C4-2B (cell line): ENCODE data around the gene CARHSP1.
"Not testable (repeated sequence)": the region's sequence is repeated elsewhere in the genome, so short reads cannot be mapped to it uniquely, and the experiment has no call there.

Experiments used
- H3K27ac ChIP-seq: fragments of 450-650 bp; 2 replicates; pipeline ENCODE4 v1.5.1; 2017
- ZFX ChIP-seq: fragments of 450-650 bp; IDR thresholded peaks from 2 replicates; pipeline ENCODE4 v1.6.1; 2017
- TF ChIP-seq, protein P1 (sequence below): fragments of 450-650 bp; conservative IDR thresholded peaks from 2 replicates; pipeline ENCODE4 v1.5.1; 2017; ENCODE audit warnings: mild to moderate bottlenecking

CARHSP1 gene

DNA sequence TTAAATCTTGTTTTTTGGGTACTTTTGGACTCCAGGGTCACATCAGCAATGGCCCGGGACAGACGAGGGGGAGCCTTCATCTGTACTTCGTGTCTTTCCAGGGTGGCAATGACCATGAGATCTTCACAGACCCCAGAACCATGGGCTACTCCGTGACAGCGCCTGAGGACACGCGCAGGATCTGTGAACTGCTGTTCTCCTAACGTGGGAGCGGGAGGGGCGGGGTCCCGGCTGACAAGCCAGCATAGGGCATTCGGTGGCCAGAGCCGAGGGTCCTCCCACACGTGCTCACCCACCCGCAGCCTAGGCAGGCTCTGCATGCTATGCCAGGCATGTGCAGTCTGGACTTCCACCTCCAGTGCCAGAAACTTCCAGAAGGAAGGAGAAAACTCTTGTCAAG is 21.2 kb downstream of the CARHSP1 start:
- no peak for TF ChIP-seq ZFX
- TF ChIP-seq, protein P1, sequence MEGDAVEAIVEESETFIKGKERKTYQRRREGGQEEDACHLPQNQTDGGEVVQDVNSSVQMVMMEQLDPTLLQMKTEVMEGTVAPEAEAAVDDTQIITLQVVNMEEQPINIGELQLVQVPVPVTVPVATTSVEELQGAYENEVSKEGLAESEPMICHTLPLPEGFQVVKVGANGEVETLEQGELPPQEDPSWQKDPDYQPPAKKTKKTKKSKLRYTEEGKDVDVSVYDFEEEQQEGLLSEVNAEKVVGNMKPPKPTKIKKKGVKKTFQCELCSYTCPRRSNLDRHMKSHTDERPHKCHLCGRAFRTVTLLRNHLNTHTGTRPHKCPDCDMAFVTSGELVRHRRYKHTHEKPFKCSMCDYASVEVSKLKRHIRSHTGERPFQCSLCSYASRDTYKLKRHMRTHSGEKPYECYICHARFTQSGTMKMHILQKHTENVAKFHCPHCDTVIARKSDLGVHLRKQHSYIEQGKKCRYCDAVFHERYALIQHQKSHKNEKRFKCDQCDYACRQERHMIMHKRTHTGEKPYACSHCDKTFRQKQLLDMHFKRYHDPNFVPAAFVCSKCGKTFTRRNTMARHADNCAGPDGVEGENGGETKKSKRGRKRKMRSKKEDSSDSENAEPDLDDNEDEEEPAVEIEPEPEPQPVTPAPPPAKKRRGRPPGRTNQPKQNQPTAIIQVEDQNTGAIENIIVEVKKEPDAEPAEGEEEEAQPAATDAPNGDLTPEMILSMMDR, result no peak
- H3K27ac ChIP-seq, result no peak overlapping the region

DNA sequence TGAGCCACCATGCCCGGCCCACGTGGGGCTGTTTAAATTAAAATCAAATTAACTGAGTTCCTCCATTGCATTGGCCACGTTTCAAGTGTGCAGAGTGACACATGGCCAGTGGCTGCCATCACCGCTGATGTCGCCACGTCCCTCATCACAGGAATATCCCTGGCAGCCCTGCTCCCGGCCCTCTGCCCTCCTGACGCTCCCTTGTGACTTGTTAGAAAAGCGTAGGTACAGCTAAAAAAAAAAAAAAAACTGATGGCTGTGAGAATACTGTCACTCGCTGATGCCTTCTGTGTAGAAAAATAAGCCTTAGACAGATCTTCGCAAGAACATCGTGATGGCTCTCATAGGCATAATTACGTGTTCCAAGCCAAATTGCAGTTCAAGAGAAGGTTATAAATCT is 21.7 kb downstream of the CARHSP1 start:
- TF ChIP-seq, protein P1, result no peak
- TF ChIP-seq ZFX, result no peak

DNA sequence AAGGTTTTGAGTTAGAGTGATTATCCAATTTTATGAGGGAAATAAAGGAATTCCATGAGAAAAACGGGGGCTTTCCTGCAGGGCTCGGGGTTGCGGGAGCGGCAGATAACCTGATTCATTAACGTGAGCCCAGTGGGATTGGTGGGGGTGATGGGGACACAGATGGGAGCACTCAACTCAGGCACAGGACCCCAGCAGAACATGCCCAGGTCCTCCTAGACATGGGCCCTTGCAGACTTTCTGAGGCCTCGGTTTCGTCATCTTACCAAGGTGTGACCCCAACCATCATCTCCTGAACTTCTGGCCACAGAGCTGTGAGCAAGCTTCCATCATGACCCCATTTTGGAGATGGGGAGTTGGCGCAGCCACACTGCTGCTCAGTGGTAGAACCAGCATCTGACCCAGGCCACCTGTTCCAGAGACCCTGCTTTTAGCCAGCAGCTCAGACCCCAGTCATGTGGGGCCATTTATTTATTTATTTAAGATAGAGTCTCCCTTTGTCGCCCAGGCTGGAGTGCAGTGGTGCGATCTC is 22.3 kb downstream of the CARHSP1 start:
- TF ChIP-seq, protein P1, result no peak
- no peak for TF ChIP-seq ZFX
- no peak overlapping the region for H3K27ac ChIP-seq

More for the DNA sequence above, 21.7 kb downstream of the CARHSP1 start:
- no peak overlapping the region for H3K27ac ChIP-seq

DNA sequence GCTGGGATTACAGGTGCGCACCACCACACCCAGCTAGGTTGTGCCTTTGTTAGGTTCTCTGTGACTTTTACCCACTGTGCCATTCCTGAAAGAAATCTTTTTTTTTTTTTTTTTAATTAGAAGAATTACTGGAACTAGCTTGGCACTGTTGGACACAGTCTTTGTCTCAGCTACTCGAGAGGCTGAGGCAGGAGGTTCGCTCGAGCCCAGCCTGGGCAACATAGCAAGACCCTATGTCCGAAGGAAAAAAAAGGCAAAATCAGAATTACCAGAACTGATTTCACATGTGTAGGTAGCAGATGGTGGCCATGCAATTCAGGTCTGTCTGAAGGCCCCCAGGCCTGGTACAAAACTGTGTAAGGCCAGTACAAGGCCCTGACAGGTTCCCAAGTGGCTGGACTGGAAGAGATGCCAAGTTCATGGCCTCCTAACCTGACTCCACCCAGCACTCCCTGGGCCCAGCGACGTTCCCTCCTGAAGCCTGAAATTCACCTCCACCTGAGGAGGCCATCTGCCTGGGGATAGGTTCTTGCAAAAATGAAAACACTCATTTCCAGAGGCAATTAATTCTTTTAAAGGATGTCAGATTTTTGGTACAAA is 23.0 kb downstream of the CARHSP1 start:
- no peak overlapping the region for H3K27ac ChIP-seq
- TF ChIP-seq, protein P1, result no peak
- TF ChIP-seq ZFX, result no peak

DNA sequence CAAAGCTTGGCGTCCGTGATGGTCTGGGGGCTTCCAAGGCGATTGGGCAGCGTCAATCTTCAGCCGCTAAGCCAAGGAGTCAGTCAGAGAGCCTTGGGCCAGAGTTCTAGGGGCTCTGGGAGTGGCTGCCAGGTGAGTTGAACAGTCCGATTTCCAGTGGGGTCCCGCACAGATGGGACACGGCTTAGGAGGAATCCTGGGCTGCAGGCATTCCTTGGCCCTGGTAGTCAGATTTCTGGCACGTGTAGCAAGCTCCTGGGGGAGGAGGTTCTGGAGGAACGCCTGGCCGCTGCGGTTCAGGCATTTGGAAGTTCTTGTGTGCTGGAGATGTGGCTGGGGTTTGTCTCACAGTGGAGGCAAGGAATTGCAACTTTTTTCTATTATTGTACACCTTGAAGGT is 25.5 kb downstream of the CARHSP1 start:
- not testable (repeated sequence) for H3K27ac ChIP-seq

DNA sequence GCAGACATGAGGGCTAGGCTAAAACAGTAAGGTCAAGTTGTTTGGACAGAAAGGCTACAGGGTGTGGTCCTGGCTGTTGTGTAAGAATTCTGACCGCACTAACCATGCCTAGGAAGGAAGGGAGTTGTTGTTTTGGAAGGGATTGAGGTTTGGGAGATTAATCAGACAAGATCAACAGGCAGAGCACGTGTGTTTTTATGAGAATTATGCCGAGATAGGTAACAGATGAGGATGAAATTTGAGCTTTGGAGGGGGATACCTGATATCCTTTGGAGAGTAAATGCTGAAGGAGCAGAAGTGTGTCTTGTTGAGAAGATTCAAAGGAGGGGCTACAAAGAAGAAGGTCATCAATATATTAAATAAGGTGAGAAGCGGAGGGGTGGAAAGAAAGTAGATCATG is 26.8 kb downstream of the CARHSP1 start:
- H3K27ac ChIP-seq, result not testable (repeated sequence)

DNA sequence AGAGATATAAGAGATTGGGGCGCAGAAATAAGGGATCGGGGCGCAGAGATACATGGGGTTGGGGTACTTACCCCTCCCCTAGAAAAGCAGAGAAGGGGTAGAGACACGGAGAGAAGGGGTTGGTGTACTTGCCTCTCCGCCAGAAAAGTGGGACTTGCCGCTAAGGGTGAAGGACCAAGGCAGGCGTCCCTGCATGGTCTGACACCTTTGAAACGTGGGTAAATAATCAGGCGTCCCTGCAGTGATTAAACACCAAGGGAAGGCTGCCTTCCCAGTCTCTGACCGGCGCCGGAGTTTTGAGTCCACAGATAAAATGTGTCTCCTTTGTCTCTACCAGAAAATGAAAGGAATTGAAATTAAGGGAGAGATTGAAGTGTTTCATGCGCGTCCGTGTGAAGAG is 31.2 kb downstream of the CARHSP1 start:
- not testable (repeated sequence) for H3K27ac ChIP-seq

DNA sequence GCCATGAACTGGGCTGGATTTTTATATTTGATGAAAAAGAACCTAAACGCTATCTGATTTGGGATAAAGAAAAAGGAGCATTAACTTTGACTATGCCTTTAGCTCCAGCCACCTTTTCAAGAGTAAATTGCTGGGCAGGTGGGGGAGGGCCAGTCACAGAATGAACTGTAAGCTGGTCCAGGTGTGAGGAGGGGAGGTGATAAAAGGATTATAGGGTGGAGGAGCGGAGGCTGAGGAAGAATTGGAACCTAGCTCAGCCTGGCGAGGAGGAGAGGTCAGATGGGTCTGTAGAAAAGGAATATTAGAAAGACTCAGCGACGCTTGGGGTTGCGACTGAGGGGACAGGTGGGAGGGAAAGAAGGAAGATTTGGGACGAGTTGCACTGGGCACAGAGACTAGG is 32.0 kb downstream of the CARHSP1 start:
- not testable (repeated sequence) for H3K27ac ChIP-seq

DNA sequence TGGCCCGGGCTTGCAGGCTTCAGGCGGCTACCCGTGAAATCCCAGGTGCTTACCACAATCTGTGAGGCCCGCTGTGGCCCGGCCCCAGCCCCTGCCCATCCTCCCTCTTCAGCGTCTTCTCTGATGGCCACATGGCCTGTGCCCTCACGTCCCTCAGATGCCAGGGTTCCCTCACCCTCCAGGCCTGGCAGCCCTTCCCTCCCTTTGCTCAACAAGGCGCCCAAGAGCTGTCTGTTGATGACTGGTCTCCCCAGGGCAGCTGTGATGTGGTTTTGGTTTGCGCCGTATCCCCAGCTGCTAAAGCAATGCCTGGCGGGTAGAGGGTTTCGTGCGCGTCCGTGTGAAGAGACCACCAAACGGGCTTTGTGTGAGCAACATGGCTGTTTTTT is 36.1 kb downstream of the CARHSP1 start:
- H3K27ac ChIP-seq, result no peak overlapping the region
- TF ChIP-seq, protein P1, result no peak
- TF ChIP-seq ZFX, result no peak
